Hematopoietic multipotent progenitor cell treated with erythropoietin and hydrocortisone succinate and interleukin-3 and kit ligand, for 6 days (in vitro differentiated cells): ENCODE measurements around the gene FAM174B.

ENCODE experiments used
- DNase-seq: peaks from one replicate; pipeline ENCODE4 v3.0.0-alpha.2; 2015

FAM174B gene

DNA sequence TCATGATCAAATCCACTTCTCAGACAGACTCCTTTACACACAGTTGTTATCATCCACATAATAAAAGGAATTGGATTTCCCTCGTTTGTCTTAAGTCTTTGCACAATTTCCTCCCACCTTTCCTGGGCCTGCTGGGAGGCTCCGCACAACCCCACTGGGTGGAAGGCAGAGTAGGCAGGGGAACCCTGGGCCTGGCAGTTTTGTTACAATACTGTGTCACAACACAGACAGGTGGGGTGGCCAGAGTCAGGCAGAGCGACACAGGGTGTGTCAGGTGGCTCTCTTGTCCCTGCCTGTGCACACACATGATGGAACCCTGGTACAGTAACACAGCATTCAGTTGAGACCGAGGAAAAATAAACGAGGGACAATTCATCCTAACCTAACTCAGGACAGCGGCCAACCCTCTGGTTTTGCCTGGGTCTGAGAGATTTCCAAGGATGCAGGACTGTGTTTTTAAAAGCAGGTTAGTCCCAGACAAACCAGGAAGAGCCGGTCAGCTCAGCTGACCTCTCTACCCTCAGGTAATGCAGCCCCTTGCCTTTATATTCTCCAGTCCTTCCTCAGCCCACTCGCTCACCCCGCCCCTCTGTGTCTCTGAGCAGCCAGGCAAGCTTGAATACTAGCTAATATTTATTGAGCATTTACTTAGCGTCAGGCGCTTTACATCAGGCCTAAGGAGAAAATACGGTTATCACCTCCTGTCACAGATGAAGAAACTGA lies 8.8 kb upstream of the FAM174B start:
- DNase-seq, result no peak

DNA sequence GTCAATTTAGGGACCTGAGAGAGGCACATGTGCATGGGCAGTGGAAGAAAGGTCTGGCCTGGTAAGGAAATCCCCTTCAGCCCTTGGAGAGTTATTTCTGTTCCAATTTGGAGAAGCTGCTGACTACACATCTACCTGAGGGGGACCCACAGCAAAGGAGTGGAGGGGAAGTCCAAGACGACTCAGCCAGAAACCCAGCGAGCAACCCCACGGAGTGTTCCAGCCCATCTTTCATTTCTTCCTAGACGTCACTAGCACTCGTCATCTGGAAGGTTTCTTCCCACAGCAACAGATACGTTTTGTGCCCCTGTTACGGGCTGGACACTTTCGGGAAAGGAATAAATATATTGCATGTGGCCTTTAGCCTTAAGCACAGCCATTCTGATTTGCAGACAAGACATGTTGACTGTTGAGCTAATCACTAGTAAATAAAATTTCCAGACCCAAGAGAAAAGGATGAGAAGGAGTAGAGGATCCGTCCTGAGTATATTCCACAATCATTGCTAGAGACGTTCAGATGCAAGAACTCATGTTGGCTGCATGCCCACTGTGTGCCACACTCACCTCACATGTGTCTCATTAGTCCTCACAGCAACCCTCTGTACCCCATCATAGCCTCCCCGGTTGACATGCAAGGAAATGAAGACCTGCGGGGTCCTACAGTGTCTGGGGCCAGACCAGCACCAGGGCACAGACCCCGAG lies 7.8 kb upstream of the FAM174B start:
- DNase-seq, result no peak

DNA sequence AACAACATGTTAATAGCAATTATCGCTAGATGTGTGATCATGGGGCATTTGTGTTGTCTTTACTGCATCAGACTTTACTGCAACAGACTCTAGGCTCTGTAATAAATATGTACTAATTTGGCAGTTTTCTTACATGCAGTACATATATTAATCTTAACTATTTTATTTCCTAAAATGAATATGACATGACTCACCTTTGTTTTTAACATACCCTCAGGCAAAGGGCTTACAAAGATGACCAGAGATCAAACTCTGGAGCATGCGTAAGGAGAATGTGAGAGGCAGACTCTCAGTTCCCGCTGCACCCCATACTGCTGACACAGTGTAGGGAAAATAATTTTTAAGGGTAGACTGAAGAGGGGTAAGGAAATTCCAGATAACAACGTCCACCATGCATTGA lies 7.2 kb upstream of the FAM174B start:
- no peak for DNase-seq

DNA sequence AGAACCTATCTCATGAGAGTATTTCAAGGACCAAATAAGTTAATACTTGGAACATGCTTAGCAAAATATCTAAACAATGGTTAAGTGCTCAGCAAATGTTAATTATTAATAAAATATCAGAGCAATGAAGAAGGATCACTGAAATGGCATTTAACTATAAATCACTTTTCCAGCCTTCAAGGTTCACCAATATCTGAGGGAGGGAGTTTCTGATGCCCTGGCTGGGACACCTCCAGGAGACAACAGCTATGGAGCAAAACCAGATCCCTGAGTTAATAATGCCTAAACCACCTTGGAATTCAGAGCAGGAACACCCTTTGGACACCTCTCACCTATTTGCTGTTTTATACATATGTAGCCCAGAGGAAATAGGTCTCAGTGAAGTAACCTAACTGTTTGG lies 6.4 kb upstream of the FAM174B start:
- no peak for DNase-seq

DNA sequence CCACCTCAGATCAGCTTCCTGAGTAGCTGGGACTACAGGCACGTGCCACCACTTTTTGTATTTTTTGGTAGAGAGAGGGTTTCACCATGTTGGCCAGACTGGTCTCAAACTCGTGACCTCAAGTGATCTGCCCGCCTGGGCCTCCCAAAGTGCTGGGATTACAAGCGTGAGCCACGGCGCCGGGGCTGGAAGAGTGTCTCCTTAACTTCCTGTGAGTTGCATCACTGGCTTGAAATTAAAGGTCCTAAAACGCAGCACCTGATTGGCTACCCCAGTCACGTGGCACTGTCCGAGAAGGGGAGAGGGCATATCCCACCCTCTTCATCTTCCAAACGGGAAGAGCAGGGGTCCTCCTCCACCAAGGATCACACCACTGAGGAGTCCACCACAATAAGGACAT lies 5.5 kb upstream of the FAM174B start:
- no peak for DNase-seq

DNA sequence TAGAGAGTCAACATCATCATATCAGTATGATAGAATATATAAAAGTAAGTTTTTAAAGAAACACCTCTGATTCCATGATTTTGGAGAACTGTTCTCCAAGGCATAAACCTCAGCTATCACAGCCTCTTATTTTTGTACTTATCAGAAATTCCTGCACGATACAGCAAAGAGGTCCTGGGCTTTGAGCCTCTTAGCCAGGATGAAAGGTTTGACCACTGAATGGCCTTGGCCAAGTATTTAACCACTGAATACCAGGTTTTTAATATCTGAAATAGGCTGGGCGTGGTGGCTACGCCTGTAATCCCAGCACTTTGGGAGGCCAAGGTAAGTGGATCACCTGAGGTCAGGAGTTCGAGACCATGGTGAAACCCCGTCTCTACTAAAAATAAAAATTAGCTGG lies 1.9 kb upstream of the FAM174B start:
- DNase-seq, result no peak

DNA sequence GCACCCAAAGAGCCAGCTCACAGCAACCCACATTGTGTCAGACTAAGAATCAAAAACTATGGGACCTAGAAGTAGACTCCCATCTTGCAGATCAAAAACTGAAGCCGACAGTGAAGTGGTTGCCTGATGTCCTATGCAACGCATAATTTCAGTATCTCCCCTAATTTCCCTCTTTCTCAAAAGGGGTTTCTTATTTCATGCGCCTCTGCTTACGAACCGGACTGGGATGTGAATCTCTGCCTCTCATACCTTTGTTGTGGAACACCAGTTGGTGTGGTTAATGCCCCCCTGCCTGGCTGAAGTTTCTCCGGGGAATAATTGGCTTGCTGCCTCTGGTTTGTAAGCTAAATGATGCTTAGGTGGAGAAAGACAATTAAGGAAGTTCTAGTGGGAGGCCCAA lies 514 bp upstream of the FAM174B start:
- no peak for DNase-seq

DNA sequence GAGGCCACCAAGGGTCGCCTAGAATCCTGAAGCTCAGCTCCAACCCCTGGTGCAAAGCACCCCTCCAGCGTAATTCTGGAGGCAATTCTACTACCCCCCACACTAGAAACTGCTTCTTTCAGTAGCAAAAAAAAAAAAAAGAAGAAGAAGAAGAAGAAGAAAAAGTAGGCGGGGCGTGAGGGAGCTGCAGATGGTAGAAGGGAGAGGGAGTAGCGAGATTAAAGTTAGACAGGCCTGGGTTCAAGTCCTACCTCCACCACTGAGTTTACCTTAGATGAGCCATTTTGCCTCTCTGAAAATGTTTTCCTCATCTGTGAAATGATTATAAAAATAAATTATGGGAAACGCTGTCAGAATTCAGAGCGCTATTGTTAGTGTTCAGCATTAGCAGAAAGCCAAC lies 913 bp downstream of the FAM174B start:
- peak; percentile 35 for DNase-seq

DNA sequence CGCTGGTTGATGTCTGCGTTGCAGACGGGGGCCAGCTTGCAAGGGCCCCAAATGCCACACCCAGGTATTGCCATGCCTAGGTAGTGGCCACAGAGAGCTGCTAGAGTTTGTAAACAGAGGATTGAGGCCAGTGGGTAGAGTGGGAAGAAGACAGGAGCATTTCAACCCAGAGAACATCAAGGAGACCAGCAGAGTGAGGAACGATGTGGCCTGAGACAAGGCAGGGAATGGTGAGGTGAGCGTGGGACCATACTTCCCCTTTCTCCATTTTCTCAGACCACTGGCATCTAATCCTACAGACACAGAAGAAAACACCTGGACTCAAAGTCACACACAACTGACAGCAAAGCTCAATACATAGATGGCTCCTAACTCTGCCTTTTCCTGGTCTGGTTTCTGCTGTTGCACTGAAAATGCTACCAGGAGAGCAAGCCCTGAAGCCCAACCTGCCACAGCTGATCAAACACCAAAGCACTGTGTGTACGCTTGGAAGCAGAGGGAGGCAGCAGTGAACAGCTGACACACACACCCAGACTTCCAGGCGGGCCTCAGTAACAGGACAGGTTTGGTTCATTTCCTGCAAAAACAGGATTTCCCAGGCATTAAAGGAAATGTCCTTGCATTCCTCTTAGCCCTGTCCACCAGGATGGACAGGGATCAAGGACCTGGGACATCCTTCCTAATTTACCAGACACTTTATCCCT lies 1.6 kb downstream of the FAM174B start:
- DNase-seq, result peak; percentile 21

DNA sequence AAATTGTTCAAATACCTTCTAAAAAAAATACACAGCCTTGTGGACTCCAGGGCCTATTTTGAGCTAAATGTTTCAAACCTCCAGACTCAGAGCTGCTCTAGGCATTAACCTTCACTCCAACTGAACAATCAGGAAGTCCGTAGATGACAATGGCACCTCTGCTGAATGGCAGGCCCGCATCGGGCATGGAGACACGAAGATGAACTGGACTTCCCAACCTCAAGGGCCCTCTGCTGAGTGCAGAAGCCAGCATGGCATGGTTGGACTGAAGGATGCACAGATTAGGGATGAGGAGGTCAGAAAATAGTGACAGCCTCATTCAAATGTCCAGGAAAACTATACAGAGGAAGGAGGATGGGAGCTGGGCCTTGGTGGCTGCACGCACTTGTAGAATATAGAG lies 2.2 kb downstream of the FAM174B start:
- DNase-seq, result no peak

DNA sequence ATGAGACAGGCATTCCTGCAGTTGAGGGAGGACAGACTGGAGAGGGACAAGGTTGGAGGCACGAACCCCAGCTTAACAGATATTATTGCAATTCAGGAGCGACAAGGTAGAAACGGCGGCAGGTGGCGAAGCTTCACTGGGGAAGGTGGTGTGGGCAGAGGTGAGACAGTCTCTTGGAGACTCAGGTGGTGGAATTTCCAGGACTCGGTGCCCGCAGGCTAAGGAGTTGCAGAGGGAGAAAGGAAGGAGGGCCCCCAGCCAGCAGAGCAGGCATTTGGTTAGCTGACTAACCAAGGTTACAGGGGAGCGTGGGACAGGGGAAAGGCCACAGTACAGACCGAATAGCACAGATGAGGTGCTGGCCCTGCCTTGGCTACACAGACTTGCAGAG lies 3.0 kb downstream of the FAM174B start:
- no peak for DNase-seq

DNA sequence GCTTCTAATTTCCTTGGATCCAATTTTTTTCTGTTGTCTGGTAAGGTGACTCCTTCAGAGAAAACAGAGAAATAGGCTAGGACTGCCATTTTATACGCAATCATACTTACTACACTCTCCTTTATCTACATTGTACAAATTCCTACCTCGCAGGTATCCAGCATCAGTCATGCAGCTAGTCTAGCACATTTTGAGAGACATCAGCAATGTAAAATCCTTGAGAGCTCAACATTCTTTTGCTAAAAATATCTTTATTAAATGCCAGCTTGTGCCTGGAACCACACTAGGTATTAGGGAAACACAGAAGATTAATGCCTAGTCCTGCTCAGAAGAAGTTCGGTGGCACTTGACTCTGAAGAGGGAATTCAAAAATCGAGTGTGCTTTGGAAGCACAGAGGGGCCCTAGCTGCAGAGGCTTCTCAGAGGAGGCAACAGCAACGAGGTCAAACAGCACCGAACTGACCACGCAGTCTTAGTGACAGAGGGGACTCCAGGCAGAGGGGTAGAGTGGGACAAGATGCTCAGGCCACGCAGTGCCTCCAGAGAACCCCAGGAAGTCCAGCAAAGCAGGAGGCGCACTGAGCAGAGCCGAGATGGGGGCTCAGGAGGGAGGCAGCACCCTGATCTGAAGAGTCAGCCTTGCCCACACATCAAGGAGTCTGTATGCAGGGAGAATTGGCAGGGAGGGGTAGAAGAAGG lies 3.5 kb downstream of the FAM174B start:
- DNase-seq, result no peak

DNA sequence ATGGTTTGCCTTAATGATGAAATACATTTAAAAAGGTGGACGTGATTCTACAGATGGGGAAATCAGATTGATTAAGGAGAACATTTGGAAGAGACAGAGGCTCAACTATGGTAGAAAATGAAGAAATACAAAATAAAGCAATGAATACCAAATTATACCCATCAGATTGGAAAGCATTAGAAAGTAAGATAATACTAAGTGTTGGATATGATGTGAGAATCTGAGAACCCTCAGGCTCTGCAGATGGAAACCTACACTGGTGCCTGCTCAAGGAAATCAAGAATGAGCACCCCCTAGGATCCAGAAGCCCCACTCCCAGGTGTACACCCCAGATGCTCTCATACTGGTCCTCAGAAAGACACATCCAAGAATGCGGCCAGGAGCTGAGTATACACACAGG lies 4.6 kb downstream of the FAM174B start:
- no peak for DNase-seq

DNA sequence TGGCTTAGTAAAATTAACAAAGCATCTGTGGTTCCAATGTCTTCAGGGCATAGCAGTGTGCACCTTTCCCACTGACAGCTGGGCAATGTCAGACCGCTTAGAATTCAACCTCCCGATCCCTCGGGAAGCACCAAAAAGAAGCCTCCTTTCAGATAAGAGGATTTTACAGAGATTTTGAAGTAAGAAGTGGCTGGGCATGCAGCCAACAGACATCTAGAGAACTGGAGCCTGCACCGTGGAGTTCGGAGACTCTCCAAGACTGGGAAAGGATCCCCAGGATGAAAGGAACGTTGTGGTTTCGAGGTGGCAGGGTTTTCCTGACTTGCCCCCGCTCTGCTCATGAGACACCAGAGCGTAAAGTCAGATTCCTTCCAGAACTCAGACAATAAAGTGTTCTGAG lies 5.3 kb downstream of the FAM174B start:
- DNase-seq, result no peak

DNA sequence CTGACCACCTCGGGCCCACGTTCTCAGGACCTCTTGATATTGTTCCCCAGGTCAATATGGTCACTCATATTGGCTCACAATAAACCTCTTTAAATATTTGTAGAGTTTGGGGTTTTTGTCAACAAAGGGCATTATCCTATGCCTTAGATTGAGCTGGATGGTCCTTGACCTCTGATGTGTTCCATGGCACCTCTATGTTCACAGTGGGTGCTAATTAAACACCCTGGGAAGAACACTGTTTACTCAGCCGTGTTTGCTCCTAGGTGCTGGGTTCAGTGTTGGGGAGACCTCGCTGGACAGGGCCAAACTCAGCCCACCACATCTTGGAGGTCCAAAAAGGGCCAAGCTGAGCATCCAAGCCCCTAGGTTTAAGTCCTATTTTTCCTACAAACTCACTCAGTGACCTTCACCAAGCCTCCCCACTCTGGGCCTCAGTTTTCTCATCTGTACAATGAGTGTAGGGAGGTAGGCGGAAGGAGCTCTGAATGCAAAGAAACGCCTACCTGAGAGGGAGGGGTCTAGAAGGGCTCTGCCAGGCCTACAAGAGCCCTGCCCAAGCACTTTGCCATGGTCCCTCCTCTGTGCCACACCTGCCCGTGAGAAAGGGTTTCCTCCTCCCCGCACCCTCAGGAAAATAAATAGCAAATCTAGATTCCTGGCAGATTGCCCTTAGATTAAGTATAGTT lies 7.2 kb downstream of the FAM174B start:
- DNase-seq, result no peak

DNA sequence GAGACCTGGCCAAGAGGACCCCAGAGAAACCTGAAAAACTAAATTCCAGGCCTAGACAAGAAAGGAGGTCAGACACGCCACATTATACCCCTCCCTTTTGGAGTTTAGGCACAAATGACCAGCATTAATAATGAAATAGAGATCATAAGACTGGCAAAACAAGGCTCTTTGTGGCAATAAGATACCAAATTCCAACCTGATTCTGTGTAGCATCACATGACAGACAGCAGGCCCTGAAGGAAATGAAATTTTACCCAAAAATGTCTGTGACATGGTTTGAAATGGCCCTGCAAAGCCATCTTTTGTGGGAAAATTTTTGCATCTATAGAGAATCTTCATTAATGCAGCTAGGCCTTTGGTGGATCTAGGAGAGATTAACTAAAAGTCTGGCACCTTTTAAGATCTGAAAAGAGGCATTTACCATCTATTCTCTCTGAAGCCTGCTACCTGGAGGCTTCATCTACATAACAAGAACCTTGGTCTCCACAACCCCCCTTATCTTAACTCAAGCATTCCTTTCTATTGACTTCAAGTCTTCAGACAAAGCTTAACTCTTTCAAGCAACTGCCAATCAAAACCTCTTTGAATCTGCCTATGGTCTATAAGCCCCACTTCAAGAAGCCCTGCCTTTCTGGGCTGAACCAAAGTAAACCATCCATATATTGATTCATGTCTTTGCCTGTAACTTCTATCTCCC lies 8.0 kb downstream of the FAM174B start:
- no peak for DNase-seq

DNA sequence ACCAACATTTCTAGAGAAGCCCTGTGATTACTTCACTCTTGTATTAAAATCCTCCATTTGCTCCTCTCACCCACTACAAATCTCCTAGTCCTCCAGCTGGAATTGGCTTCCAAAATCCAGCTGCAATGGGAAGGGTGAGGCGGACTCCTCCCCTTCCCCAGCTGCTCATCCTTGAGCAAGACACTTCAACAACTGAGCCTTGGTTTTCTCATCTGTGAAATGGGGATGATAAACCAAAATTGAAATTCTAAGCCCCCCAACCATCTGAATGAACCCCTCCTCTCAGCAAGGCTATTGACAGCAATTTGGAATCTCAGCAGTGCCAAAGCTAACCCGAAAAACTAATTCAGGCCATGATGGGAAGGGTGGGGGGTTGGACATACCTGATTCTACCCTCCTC lies 9.4 kb downstream of the FAM174B start:
- no peak for DNase-seq

DNA sequence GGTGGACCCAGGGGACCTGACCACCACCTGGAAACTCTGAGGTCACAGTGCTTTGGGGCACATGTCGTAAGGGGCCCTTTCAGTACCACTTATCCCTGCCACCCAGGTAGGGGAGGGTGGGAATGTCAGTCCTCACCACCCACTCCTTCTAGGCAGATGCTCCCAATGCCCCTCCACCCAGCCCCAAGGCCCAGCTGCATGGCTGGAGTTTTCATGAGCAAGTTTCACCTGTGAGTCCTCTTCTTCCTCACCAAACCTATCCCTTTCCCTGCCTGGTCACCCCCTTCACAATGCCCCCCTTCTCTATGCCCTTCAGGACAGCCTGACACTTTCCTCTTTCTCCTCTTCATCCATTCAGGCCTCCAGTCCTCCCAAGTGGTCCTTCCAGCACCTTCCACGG lies 9.8 kb downstream of the FAM174B start:
- DNase-seq, result no peak

DNA sequence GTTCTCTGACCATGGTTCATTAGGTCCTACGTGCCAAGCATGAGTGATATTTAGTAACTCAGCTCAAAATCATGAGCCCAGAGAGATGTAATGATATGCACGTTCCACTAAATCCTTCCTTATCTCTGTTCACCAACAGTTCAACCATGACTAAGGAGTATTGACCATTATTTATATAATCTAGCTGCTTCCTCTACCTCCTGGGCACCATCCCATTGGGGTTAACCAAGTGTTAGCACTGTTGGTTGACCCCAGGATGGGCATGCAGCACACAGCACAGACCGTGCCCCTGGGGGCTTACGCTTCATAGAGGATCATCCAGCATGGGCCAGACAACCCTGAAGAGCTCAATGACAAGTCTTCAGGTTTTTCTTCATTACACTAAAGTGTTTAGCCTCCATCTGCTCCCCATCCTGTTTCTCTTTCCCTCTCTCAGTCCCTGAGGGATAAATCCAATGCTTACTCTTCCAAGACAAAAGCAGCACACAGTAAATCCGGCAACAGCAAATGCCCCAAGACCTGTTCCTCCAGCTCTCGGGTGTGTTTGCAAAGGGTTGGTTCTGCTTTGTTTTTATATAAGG lies 10.4 kb downstream of the FAM174B start:
- DNase-seq, result peak; percentile 53

DNA sequence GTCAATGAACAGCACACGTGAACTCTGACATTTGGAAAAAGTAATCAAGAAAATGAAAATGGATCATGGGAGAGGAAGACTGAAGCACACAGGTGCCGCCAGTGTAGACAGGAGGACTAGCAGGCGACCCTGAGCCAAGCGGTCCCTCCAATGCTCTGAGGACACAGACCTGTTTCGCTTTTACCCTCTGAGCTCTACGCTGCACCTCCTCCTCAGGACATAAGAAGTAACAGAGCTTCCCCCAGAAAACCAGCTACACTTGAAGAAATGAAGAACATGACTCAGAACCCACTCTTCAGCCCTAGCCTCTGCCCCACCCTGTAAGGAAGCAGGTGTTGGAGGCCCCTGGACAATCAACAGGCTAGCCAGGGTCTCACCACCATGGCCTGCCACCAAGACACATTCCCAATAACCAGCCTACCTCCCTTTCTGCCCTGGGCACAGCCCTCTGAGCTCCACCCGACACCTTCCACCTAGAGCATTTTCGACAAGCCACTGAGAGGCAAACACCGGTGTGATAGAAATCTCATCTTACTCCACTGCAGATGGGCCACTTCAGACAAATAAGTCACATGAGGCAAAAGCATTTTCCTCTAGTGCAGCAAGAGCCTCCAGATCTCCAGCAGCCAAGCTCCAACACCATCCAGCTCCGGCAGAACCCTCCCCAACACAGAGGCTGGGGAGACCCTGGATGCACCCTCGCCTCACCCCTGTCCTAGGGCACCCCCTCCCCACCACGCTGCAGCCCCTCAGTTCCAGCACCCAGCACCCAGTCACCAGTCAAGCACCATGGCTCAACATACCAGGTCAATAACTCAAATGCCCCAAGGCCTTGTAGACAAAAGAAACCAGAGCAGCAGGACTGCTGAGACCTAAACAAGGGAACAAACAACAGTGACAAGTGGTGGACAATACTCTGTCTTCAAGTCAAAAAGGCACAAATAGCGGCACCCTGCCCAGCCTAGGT lies 11.4 kb downstream of the FAM174B start:
- DNase-seq, result no peak
